WERI-Rb-1 (cell line): ENCODE measurements around the gene NCK2.

ENCODE experiments used
- DNase-seq: peaks from one replicate; pipeline ENCODE4 v3.0.0-alpha.2; 2020
- H3K27ac ChIP-seq: fragments of 250-450 bp; sonication (Bioruptor Pico); 2 replicates; pipeline ENCODE4 v1.5.1; 2020; ENCODE audit warnings: mild to moderate bottlenecking, moderate library complexity
- H3K27me3 ChIP-seq: fragments of 250-450 bp; sonication (Bioruptor Pico); 2 replicates; pipeline ENCODE4 v1.5.1; 2021; ENCODE audit warnings: mild to moderate bottlenecking, low read depth, moderate library complexity; ENCODE audit not compliant: insufficient read depth, severe bottlenecking
- H3K36me3 ChIP-seq: fragments of 250-450 bp; sonication (Bioruptor Pico); 2 replicates; pipeline ENCODE4 v1.5.1; 2020; ENCODE audit warnings: mild to moderate bottlenecking, moderate library complexity
- H3K4me3 ChIP-seq: 2 replicates; pipeline ENCODE4 v1.5.1; 2011; ENCODE audit warnings: low read depth, mild to moderate bottlenecking, control low read depth, low read length
- H3K9me3 ChIP-seq: fragments of 250-450 bp; sonication (Bioruptor Pico); 2 replicates; pipeline ENCODE4 v1.5.1; 2021; ENCODE audit warnings: mild to moderate bottlenecking, moderate library complexity; ENCODE audit not compliant: severe bottlenecking
- CTCF ChIP-seq: IDR thresholded peaks from 2 replicates; pipeline ENCODE4 v1.5.1; 2011; ENCODE audit warnings: low read depth, mild to moderate bottlenecking, control low read depth, inconsistent platforms, low read length

The NCK2 gene

GRCh38 chr2:105792561-105792960 lies 47.8 kb downstream of the NCK2 start:
- H3K9me3 ChIP-seq: no peaks in the 10 kb centered on the region
- H3K36me3 ChIP-seq: no peaks in the 10 kb centered on the region
- H3K4me3 ChIP-seq: no peak overlapping the region
- H3K27me3 ChIP-seq: no peaks in the 10 kb centered on the region
- no peak for TF ChIP-seq CTCF
- no peak for DNase-seq
- no peak overlapping the region for H3K27ac ChIP-seq

GRCh38 chr2:105793196-105793975 lies 48.7 kb downstream of the NCK2 start:
- H3K27ac ChIP-seq: no peak overlapping the region
- H3K36me3 ChIP-seq: no peaks in the 10 kb centered on the region
- DNase-seq: no peak
- no peak for TF ChIP-seq CTCF
- H3K4me3 ChIP-seq: no peak overlapping the region
- H3K9me3 ChIP-seq: no peaks in the 10 kb centered on the region
- no peaks in the 10 kb centered on the region for H3K27me3 ChIP-seq

GRCh38 chr2:105794926-105795574 lies 50.3 kb downstream of the NCK2 start:
- Histone ChIP-seq H3K36me3 (no peaks in the 10 kb centered on the region), H3K4me3 (no peak overlapping the region), H3K9me3 (no peaks in the 10 kb centered on the region), H3K27ac (no peak overlapping the region), H3K27me3 (no peaks in the 10 kb centered on the region)
- TF ChIP-seq CTCF: no peak
- DNase-seq: no peak

GRCh38 chr2:105795575-105795934 lies 50.8 kb downstream of the NCK2 start:
- Histone ChIP-seq H3K27ac (no peak overlapping the region), H3K9me3 (no peaks in the 10 kb centered on the region), H3K4me3 (no peak overlapping the region), H3K36me3 (no peaks in the 10 kb centered on the region), H3K27me3 (no peaks in the 10 kb centered on the region)
- no peak for TF ChIP-seq CTCF
- no peak for DNase-seq

- no peak for TF ChIP-seq CTCF
- H3K4me3 ChIP-seq: no peak overlapping the region
- H3K27ac ChIP-seq: no peak overlapping the region
These were observed 51.5 kb downstream of the NCK2 start for GRCh38 chr2:105796131-105796638.

More at GRCh38 chr2:105796131-105796638, 51.5 kb downstream of the NCK2 start:
- no peaks in the 10 kb centered on the region for H3K9me3 ChIP-seq
- H3K27me3 ChIP-seq: no peaks in the 10 kb centered on the region
- DNase-seq: no peak
- no peaks in the 10 kb centered on the region for H3K36me3 ChIP-seq
